Skeletal muscle tissue (tissue), 4 donors: ENCODE data around the gene FAAH. TPM values are rescaled to one million over a fixed set of nuclear protein-coding genes. Genes with fewer than 3 reads are reported as not detected.

Experiments used
- H3K27ac ChIP-seq: one replicate; pipeline ENCODE4 v1.7.0; 2013; ENCODE audit warnings: mild to moderate bottlenecking, low read depth, low read length, inconsistent platforms
- H3K27me3 ChIP-seq, 3 donors: one replicate each; pipeline ENCODE4 v1.7.0; 2013; ENCODE audit warnings: low read length in 3 of 3; ENCODE audit not compliant: control insufficient read depth in 3 of 3, insufficient read depth in 3 of 3
- H3K36me3 ChIP-seq, 3 donors: one replicate each; pipeline ENCODE4 v1.7.0; 2013; ENCODE audit warnings: low read length in 3 of 3; ENCODE audit not compliant: control insufficient read depth in 3 of 3, insufficient read depth in 3 of 3
- H3K4me1 ChIP-seq, 3 donors: one replicate each; pipeline ENCODE4 v1.7.0; 2013; ENCODE audit warnings: low read length in 3 of 3, mild to moderate bottlenecking in 3 of 3; ENCODE audit not compliant: control insufficient read depth in 3 of 3, insufficient read depth in 3 of 3
- H3K4me3 ChIP-seq, 3 donors: one replicate each; pipeline ENCODE4 v1.7.0; 2013; ENCODE audit warnings: low read length in 3 of 3
- H3K9ac ChIP-seq, 3 donors: one replicate each; pipeline ENCODE4 v1.7.0; 2013; ENCODE audit warnings: low read length in 3 of 3, mild to moderate bottlenecking in 3 of 3, moderate library complexity in 2 of 3, low read depth in 1 of 3
- H3K9me3 ChIP-seq, 3 donors: one replicate each; pipeline ENCODE4 v1.7.0; 2013; ENCODE audit warnings: low read length in 3 of 3; ENCODE audit not compliant: control insufficient read depth in 3 of 3
- total RNA-seq: library from RNA; depleted of rRNA; stranded (reverse); fragments of >200 nt; gene quantifications from one replicate; pipeline ENCODE4 v1.2.3, GENCODE V29; 2014
- donor health status: Osteomylitis.

Gene FAAH
- total RNA-seq, 1 donor from 2014 or later: 13.6 TPM

DNA sequence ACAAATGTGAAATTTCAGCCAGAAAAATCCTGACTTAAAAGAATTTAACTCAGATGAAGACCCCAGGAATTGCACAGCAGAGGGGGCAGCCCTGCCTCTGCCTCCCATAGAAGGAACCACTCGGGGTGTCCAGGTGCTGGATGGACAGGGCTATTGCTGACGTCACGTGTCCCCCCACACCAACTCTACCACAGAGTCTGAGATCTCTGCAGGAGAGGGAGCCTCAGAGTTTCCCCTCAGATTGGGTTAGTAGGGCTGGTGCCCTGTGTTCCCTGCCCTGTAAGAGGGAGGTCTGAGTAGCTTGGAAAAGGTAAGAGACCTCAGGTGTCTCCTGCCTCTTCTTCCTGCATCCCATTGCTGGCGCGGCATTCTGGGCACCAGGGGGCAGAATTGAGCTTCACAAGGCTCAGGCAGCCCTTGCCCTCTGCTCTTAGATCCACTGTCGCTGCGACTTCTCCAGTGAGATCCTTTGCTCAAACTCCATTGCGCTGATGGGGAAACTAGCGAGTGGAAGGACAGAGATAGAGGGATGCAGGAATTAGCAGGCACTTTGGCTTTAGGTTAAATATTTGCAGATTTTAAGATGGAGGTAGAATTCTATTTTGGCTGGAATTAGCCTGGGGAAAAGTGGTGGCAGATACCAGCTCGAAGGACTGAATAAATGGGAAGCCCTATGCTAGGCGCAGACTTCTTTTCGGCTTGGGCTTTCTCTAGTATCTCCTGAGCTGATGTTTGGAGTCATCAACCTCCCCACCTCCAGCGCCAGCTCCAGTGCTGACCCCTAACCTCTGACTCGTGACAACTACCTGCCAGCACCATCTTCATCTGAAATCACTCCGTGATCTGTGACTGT, 52.8 kb downstream of the FAAH start:
- Histone ChIP-seq H3K4me1 (peaks cover 4 to 19% (median 8%) of the 10 kb centered on the region in 3 donors), H3K36me3 (no peaks in the 10 kb centered on the region), H3K9ac (no peak overlapping the region), H3K27ac (no peak overlapping the region), H3K4me3 (no peak overlapping the region), H3K27me3 (peaks cover 33 to 54% (median 44%) of the 10 kb centered on the region in 3 donors), H3K9me3 (no peaks in the 10 kb centered on the region)

DNA sequence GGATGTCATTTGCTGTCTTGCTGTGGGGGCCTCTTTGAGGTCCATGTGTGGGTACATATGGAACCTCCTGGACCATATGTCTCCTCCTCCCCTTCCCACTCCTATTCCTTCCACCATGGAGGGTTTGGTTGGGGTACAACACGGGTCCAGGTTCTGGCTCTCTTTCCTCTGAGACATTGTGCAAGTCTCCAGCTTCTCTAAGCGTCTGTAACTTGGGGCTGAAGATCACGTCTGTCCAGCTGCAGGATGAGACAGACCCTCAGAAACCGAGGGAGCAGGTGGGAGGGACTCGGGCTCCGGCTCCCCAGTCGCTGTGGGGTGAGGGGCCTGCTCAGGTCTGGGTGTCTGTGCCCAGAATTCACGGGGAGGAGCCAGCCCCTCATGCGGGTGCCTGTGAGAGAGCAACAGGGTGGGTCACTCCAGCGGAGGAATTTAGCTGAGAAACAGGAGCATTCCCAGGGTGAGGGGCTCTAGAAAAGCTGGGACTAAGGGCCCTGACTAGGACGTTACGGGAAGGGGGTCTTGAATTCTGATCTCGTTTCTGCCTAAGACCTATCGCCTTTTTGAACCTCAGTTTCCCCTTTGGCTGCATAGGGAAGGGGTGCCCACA, 53.5 kb downstream of the FAAH start:
- H3K27ac ChIP-seq: no peak overlapping the region
- peak overlapping the region in 1 of 3 donors; percentile 2 for H3K4me3 ChIP-seq
- no peaks in the 10 kb centered on the region for H3K9me3 ChIP-seq
- peak overlapping the region in 1 of 3 donors; percentile 60 for H3K9ac ChIP-seq
- peaks cover 38 to 55% (median 44%) of the 10 kb centered on the region in 3 donors for H3K27me3 ChIP-seq
- peaks cover 4 to 14% (median 6%) of the 10 kb centered on the region in 3 donors for H3K4me1 ChIP-seq
- no peaks in the 10 kb centered on the region for H3K36me3 ChIP-seq

- peaks cover 41 to 62% (median 45%) of the 10 kb centered on the region in 3 donors for H3K27me3 ChIP-seq
- H3K9me3 ChIP-seq: no peaks in the 10 kb centered on the region
- peak overlapping the region in 1 of 3 donors; percentile 60 for H3K9ac ChIP-seq
- H3K27ac ChIP-seq: no peak overlapping the region
- no peaks in the 10 kb centered on the region for H3K36me3 ChIP-seq
- peak overlapping the region in 2 of 3 donors; percentile 40 to 60 for H3K4me3 ChIP-seq
- H3K4me1 ChIP-seq: peaks cover 2 to 10% (median 4%) of the 10 kb centered on the region in 3 donors
These were observed 54.2 kb downstream of the FAAH start for GRCh38 chr1:46448109-46448911.

DNA sequence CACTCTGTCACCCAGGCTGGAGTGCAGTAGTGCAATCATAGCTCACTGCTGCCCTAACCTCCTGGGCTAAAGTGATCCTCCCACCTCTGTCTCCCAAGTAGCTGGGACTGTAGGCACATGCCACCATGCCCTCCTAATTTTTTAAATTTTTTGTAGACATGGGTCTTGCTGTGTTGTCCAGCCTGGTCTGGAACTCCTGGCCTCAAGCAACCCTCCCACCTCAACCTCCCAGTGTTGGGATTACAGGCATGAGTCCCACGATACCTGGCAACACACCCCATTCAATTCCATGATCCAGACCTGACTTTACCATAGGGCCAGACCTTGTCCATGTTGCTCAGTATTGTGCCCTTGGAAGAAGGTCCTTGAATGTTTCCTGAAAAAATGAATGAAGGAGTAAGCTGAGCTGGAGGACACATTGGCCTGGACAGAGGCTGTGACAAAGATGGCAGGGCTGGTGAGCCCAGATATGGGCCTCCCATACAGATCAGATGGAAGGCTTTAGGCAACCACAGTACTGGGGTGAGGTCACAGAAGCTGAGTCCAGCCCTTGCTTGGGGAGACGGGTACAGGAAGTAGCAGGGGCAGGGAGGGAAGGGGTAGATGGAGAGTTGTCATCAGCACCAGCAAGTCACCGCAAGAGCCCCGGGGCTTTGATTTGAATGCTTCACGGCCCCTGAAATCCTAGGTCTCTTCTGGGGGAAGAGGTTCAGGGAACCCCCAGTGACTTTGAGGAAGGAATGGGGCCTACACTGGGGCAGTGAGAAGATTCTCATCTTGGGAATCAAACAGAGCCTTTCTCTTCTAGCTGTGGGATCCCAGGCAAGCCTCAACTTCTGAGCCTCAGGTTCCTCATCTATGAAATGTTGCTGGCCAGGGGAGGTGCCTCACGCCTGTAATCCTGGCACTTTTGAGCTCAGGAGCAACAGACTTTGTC, 55.4 kb downstream of the FAAH start:
- H3K9me3 ChIP-seq: no peaks in the 10 kb centered on the region
- H3K9ac ChIP-seq: no peak overlapping the region
- peaks cover 2 to 10% (median 4%) of the 10 kb centered on the region in 3 donors for H3K4me1 ChIP-seq
- no peak overlapping the region for H3K4me3 ChIP-seq
- no peaks in the 10 kb centered on the region for H3K36me3 ChIP-seq
- no peak overlapping the region for H3K27ac ChIP-seq
- H3K27me3 ChIP-seq: peaks cover 41 to 70% (median 47%) of the 10 kb centered on the region in 3 donors

DNA sequence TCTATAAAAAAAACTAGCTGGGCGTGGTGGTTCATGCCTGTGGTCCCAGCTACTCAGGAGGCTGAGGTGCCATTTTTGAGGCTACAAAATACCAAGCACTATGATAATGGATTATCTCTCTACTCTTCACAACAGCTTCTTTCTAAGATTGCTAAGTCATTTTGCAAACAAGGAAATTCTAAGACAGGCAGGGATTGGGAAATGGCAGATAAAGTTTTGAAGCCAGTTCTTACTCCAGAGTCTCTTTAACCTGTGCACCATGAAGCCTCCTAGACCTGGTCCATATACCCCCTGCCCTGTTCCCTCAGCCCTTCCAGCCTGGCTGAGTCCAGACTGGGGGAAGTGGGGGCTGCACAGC, 56.0 kb downstream of the FAAH start:
- Histone ChIP-seq H3K4me1 (peaks cover 2 to 10% (median 4%) of the 10 kb centered on the region in 3 donors), H3K27me3 (peaks cover 41 to 70% (median 47%) of the 10 kb centered on the region in 3 donors), H3K9me3 (no peaks in the 10 kb centered on the region), H3K36me3 (no peaks in the 10 kb centered on the region), H3K27ac (no peak overlapping the region), H3K9ac (no peak overlapping the region), H3K4me3 (no peak overlapping the region)

- H3K27me3 ChIP-seq: peaks cover 33 to 66% (median 39%) of the 10 kb centered on the region in 3 donors
- no peak overlapping the region for H3K9ac ChIP-seq
- no peak overlapping the region for H3K4me3 ChIP-seq
- H3K4me1 ChIP-seq: peaks cover 2 to 10% (median 4%) of the 10 kb centered on the region in 3 donors
- no peak overlapping the region for H3K27ac ChIP-seq
- H3K9me3 ChIP-seq: no peaks in the 10 kb centered on the region
- H3K36me3 ChIP-seq: no peaks in the 10 kb centered on the region
These were observed 58.1 kb downstream of the FAAH start for GRCh38 chr1:46451948-46452930.

GRCh38 chr1:46452931-46453325, 58.8 kb downstream of the FAAH start:
- Histone ChIP-seq H3K27ac (no peak overlapping the region), H3K36me3 (no peaks in the 10 kb centered on the region), H3K4me1 (peaks cover under 1 to 6% (median 4%) of the 10 kb centered on the region in 3 donors), H3K27me3 (peaks cover 26 to 59% (median 35%) of the 10 kb centered on the region in 3 donors), H3K9ac (no peak overlapping the region), H3K9me3 (no peaks in the 10 kb centered on the region), H3K4me3 (no peak overlapping the region)

DNA sequence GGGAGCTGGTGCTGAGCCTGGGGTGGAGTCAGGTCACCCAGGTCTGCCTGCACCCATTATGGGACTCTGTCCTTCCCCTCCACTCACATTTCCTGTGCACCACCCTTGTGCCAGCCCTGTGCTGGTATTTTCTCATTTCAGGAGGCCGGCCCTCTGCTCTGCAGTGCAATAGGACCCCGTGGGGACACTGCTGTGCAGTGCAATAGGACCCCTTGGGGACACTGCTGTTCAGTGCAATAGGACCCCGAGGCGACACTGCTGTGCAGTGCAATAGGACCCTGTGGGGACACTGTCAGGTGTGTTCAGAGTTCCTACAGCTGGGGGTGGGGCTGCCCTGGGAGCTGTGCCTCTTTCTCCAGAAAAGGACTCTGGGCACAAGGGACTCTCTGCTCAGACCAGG, 59.3 kb downstream of the FAAH start:
- Histone ChIP-seq H3K9me3 (no peaks in the 10 kb centered on the region), H3K27ac (no peak overlapping the region), H3K27me3 (peaks cover 27 to 53% (median 32%) of the 10 kb centered on the region in 3 donors), H3K4me1 (peaks cover 0 to 3% (median 1%) of the 10 kb centered on the region in 3 donors), H3K4me3 (no peak overlapping the region), H3K36me3 (no peaks in the 10 kb centered on the region), H3K9ac (no peak overlapping the region)
